Measurements from ENCODE around the gene REG4. TPM values are rescaled to one million over a fixed set of nuclear protein-coding genes. Genes with fewer than 3 reads are reported as not detected.

The REG4 gene
- polyA plus RNA-seq, 1 donor from 2014 or later = not detected

DNA sequence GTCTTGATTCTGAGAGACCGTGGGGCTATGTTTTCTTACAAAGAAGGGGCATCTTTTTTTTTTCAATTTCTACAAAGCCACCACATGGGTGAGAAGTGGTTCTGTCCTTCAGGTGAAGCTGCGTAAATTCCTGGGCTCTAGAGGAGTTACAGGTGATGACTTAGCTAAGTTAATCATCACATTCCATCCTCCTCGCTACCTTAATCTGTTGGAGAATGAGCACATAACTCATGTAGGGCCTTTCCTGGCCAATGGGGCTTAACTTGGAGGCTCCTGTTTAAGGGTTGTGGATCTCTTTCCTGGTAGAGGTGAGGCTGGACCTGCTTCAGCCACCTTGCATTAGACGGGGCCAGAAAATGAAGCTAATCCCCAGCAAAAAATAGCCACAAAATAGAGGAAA is 19.9 kb downstream of the REG4 start (continued):
- TF ChIP-seq MXI1 (conservative IDR thresholded peaks at IDR 0.05; ENCODE audit: poor library complexity, severe bottlenecking) = no peak
- TF ChIP-seq TAF1 (IDR thresholded peaks at IDR 0.05; ENCODE audit: low read depth) = no peak
- no peak for TF ChIP-seq RAD21 (conservative IDR thresholded peaks at IDR 0.05)
- no peak for TF ChIP-seq POLR2AphosphoS5 (IDR thresholded peaks at IDR 0.05)
- no peak for TF ChIP-seq SMC3 (conservative IDR thresholded peaks at IDR 0.05; ENCODE audit: poor library complexity)

GRCh38 chr1:119790451-119791198 is 20.6 kb downstream of the REG4 start:
- no peaks in the 10 kb centered on the region for H3K9me2 ChIP-seq (ENCODE audit: insufficient read depth, low read length)
- no peaks in the 10 kb centered on the region for H3K36me3 ChIP-seq (ENCODE audit: insufficient read depth, low read length)
- H3K27me3 ChIP-seq (ENCODE audit: insufficient read depth, low read depth, low read length) = no peaks in the 10 kb centered on the region
- H3K4me2 ChIP-seq (ENCODE audit: low read length) = no peak overlapping the region
- H3K9ac ChIP-seq (ENCODE audit: low read length) = no peak overlapping the region
- H2AFZ ChIP-seq (ENCODE audit: low read depth, low read length) = no peak overlapping the region
- TF ChIP-seq, protein P1, sequence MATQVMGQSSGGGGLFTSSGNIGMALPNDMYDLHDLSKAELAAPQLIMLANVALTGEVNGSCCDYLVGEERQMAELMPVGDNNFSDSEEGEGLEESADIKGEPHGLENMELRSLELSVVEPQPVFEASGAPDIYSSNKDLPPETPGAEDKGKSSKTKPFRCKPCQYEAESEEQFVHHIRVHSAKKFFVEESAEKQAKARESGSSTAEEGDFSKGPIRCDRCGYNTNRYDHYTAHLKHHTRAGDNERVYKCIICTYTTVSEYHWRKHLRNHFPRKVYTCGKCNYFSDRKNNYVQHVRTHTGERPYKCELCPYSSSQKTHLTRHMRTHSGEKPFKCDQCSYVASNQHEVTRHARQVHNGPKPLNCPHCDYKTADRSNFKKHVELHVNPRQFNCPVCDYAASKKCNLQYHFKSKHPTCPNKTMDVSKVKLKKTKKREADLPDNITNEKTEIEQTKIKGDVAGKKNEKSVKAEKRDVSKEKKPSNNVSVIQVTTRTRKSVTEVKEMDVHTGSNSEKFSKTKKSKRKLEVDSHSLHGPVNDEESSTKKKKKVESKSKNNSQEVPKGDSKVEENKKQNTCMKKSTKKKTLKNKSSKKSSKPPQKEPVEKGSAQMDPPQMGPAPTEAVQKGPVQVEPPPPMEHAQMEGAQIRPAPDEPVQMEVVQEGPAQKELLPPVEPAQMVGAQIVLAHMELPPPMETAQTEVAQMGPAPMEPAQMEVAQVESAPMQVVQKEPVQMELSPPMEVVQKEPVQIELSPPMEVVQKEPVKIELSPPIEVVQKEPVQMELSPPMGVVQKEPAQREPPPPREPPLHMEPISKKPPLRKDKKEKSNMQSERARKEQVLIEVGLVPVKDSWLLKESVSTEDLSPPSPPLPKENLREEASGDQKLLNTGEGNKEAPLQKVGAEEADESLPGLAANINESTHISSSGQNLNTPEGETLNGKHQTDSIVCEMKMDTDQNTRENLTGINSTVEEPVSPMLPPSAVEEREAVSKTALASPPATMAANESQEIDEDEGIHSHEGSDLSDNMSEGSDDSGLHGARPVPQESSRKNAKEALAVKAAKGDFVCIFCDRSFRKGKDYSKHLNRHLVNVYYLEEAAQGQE (IDR thresholded peaks at IDR 0.05; ENCODE audit: borderline replicate concordance) = no peak
- TF ChIP-seq TAF1 (IDR thresholded peaks at IDR 0.05; ENCODE audit: low read depth) (no peak), POLR2AphosphoS5 (IDR thresholded peaks at IDR 0.05) (no peak), RAD21 (conservative IDR thresholded peaks at IDR 0.05) (no peak), EZH2 (IDR thresholded peaks at IDR 0.05; ENCODE audit: borderline replicate concordance, insufficient read depth, low read length, poor library complexity, severe bottlenecking) (no peak), SMC3 (conservative IDR thresholded peaks at IDR 0.05; ENCODE audit: poor library complexity) (no peak), EP300 (conservative IDR thresholded peaks at IDR 0.05; ENCODE audit: poor library complexity, severe bottlenecking) (no peak), MXI1 (conservative IDR thresholded peaks at IDR 0.05; ENCODE audit: poor library complexity, severe bottlenecking) (no peak)
- TF ChIP-seq, protein P2, sequence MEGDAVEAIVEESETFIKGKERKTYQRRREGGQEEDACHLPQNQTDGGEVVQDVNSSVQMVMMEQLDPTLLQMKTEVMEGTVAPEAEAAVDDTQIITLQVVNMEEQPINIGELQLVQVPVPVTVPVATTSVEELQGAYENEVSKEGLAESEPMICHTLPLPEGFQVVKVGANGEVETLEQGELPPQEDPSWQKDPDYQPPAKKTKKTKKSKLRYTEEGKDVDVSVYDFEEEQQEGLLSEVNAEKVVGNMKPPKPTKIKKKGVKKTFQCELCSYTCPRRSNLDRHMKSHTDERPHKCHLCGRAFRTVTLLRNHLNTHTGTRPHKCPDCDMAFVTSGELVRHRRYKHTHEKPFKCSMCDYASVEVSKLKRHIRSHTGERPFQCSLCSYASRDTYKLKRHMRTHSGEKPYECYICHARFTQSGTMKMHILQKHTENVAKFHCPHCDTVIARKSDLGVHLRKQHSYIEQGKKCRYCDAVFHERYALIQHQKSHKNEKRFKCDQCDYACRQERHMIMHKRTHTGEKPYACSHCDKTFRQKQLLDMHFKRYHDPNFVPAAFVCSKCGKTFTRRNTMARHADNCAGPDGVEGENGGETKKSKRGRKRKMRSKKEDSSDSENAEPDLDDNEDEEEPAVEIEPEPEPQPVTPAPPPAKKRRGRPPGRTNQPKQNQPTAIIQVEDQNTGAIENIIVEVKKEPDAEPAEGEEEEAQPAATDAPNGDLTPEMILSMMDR (IDR thresholded peaks at IDR 0.05; ENCODE audit: poor library complexity, severe bottlenecking) = no peak
- H4K20me1 ChIP-seq (ENCODE audit: insufficient read depth) = no peaks in the 10 kb centered on the region
- no peaks in the 10 kb centered on the region for H3F3A ChIP-seq (ENCODE audit: insufficient read depth, low read length, poor library complexity, severe bottlenecking)
- no peak overlapping the region for H3K4me3 ChIP-seq (ENCODE audit: low read length)
- no peaks in the 10 kb centered on the region for H3K9me3 ChIP-seq (ENCODE audit: low read length)
- H3K79me2 ChIP-seq (replicated peaks; ENCODE audit: insufficient read depth, low read length) = no peaks in the 10 kb centered on the region
- no peak overlapping the region for H3K27ac ChIP-seq (ENCODE audit: low read length)

DNA sequence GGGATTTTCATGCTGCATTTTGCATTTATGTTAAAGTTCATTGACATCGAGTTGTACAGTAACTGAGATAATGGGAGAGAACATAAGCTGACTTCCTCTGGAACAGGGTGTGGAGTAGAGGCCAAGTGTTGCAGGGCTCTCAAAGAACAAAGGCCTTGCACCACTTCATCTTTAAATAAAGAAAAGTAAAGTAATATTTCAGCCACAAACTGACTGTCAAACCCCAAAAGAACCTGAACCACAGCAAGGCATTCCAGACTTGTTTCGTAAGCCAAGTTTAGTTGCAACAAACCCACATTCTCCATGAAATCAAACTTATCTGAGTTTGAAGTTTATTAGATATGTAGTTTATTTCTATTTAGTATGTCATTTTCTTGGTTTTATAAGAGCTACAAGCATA is 23.5 kb downstream of the REG4 start:
- no peak for TF ChIP-seq MXI1 (conservative IDR thresholded peaks at IDR 0.05; ENCODE audit: poor library complexity, severe bottlenecking)
- no peak for TF ChIP-seq EP300 (conservative IDR thresholded peaks at IDR 0.05; ENCODE audit: poor library complexity, severe bottlenecking)
- TF ChIP-seq, protein P2 (IDR thresholded peaks at IDR 0.05; ENCODE audit: poor library complexity, severe bottlenecking) = no peak
- no peak for TF ChIP-seq RAD21 (conservative IDR thresholded peaks at IDR 0.05)
- TF ChIP-seq POLR2AphosphoS5 (IDR thresholded peaks at IDR 0.05) = no peak
- TF ChIP-seq, protein P1 (IDR thresholded peaks at IDR 0.05; ENCODE audit: borderline replicate concordance) = no peak
- no peak for TF ChIP-seq SMC3 (conservative IDR thresholded peaks at IDR 0.05; ENCODE audit: poor library complexity)
- no peak for TF ChIP-seq TAF1 (IDR thresholded peaks at IDR 0.05; ENCODE audit: low read depth)
- TF ChIP-seq EZH2 (IDR thresholded peaks at IDR 0.05; ENCODE audit: borderline replicate concordance, insufficient read depth, low read length, poor library complexity, severe bottlenecking) = no peak
- no peak overlapping the region for H3K9ac ChIP-seq (ENCODE audit: low read length)
- H3K9me2 ChIP-seq (ENCODE audit: insufficient read depth, low read length) = no peaks in the 10 kb centered on the region
- H3F3A ChIP-seq (ENCODE audit: insufficient read depth, low read length, poor library complexity, severe bottlenecking) = no peaks in the 10 kb centered on the region
- H3K27ac ChIP-seq (ENCODE audit: low read length) = no peak overlapping the region
- no peak overlapping the region for H2AFZ ChIP-seq (ENCODE audit: low read depth, low read length)
- H3K4me2 ChIP-seq (ENCODE audit: low read length) = no peak overlapping the region
- no peaks in the 10 kb centered on the region for H3K79me2 ChIP-seq (replicated peaks; ENCODE audit: insufficient read depth, low read length)
- no peaks in the 10 kb centered on the region for H4K20me1 ChIP-seq (ENCODE audit: insufficient read depth)
- no peak overlapping the region for H3K4me3 ChIP-seq (ENCODE audit: low read length)
- H3K36me3 ChIP-seq (ENCODE audit: insufficient read depth, low read length) = no peaks in the 10 kb centered on the region
- no peaks in the 10 kb centered on the region for H3K9me3 ChIP-seq (ENCODE audit: low read length)
- no peaks in the 10 kb centered on the region for H3K27me3 ChIP-seq (ENCODE audit: insufficient read depth, low read depth, low read length)
